HEK293 (cell line): ENCODE results near the gene PIK3R5.

ENCODE experiments used
- CTCF ChIA-PET: fragments of 350-600 bp; formaldehyde crosslinking; extraction: SDS; loops from one replicate; lab custom pipeline; 2021; ENCODE audit warnings: antibody characterized with exemption; lab: Yijun Ruan, JAX
- POLR2A ChIA-PET: fragments of 300-600 bp; formaldehyde crosslinking; extraction: SDS; loops from one replicate; lab custom pipeline; 2020; ENCODE audit warnings: antibody characterized with exemption, inconsistent platforms; lab: Yijun Ruan, JAX
- H3K27ac ChIP-seq: fragments of 200-500 bp; sonication (Bioruptor generic); 2 replicates; pipeline ENCODE4 v1.5.1; 2014; ENCODE audit warnings: low read depth, low read length, control low read depth, inconsistent platforms; ENCODE audit errors: extremely low read depth
- H3K36me3 ChIP-seq, 2 experiments: fragments of 200-500 bp in 1 of 2; sonication (Bioruptor generic) in 1 of 2; 1 replicate in 1 of 2; 2 replicates in 1 of 2; pipeline ENCODE4 v1.5.1; 2014 to 2017; ENCODE audit warnings: inconsistent platforms in 2 of 2, low read length in 2 of 2; ENCODE audit not compliant: control insufficient read depth in 2 of 2, insufficient read depth in 1 of 2
- H3K4me1 ChIP-seq: fragments of 200-500 bp; sonication (Bioruptor generic); 2 replicates; pipeline ENCODE4 v1.5.1; 2014; ENCODE audit warnings: mild to moderate bottlenecking, low read length, inconsistent platforms; ENCODE audit not compliant: control insufficient read depth, insufficient read depth
- H3K4me3 ChIP-seq: 2 replicates; pipeline ENCODE4 v1.5.1; 2011; ENCODE audit warnings: low read depth, mild to moderate bottlenecking, control low read depth, low read length, moderate library complexity
- H3K9me3 ChIP-seq: fragments of 200-500 bp; sonication (Bioruptor generic); 2 replicates; pipeline ENCODE4 v1.5.1; 2014; ENCODE audit warnings: low read depth, low read length, inconsistent platforms; ENCODE audit not compliant: control insufficient read depth, insufficient read depth
- GLIS2 ChIP-seq: fragments of 450-650 bp; formaldehyde crosslinking; IDR thresholded peaks from 2 replicates; pipeline ENCODE4 v1.5.1; 2016; ENCODE audit warnings: missing biosample characterization, missing genetic modification characterization
- KLF9 ChIP-seq: fragments of 450-650 bp; formaldehyde crosslinking; IDR thresholded peaks from 2 replicates; pipeline ENCODE4 v1.5.1; 2016; ENCODE audit warnings: missing biosample characterization, missing genetic modification characterization, low read depth
- PATZ1 ChIP-seq: fragments of 450-650 bp; formaldehyde crosslinking; IDR thresholded peaks from 2 replicates; pipeline ENCODE4 v1.5.1; 2016; ENCODE audit warnings: missing biosample characterization, missing genetic modification characterization
- REST ChIP-seq: fragments of 450-650 bp; formaldehyde crosslinking; IDR thresholded peaks from 2 replicates; pipeline ENCODE4 v1.5.1; 2016; ENCODE audit warnings: missing biosample characterization, missing genetic modification characterization
- SP2 ChIP-seq: fragments of 450-650 bp; formaldehyde crosslinking; IDR thresholded peaks from 2 replicates; pipeline ENCODE4 v1.5.1; 2016; ENCODE audit warnings: missing biosample characterization, missing genetic modification characterization
- SP3 ChIP-seq: fragments of 450-650 bp; formaldehyde crosslinking; IDR thresholded peaks from 2 replicates; pipeline ENCODE4 v1.5.1; 2016; ENCODE audit warnings: missing biosample characterization, missing genetic modification characterization
- ZBTB26 ChIP-seq: fragments of 450-650 bp; formaldehyde crosslinking; optimal IDR thresholded peaks from 2 replicates; pipeline ENCODE3; 2016; ENCODE audit warnings: missing biosample characterization, mild to moderate bottlenecking, missing genetic modification characterization
- ZBTB8A ChIP-seq: fragments of 450-650 bp; formaldehyde crosslinking; IDR thresholded peaks from 2 replicates; pipeline ENCODE4 v1.5.1; 2016; ENCODE audit warnings: missing biosample characterization, missing genetic modification characterization
- ZNF416 ChIP-seq: fragments of 450-650 bp; formaldehyde crosslinking; IDR thresholded peaks from 2 replicates; pipeline ENCODE4 v1.5.1; 2016; ENCODE audit warnings: missing biosample characterization, missing genetic modification characterization
- ZNF560 ChIP-seq: fragments of 450-650 bp; formaldehyde crosslinking; IDR thresholded peaks from 2 replicates; pipeline ENCODE4 v1.5.1; 2017; ENCODE audit warnings: missing biosample characterization, missing genetic modification characterization, borderline replicate concordance
- ZNF660 ChIP-seq: fragments of 450-650 bp; IDR thresholded peaks from 2 replicates; pipeline ENCODE4 v1.5.1; 2018; ENCODE audit warnings: missing biosample characterization, mild to moderate bottlenecking, missing genetic modification characterization
- ZNF692 ChIP-seq: fragments of 450-650 bp; formaldehyde crosslinking; IDR thresholded peaks from 2 replicates; pipeline ENCODE4 v1.5.1; 2016; ENCODE audit warnings: missing biosample characterization, missing genetic modification characterization
- ZNF777 ChIP-seq: fragments of 450-650 bp; formaldehyde crosslinking; IDR thresholded peaks from 2 replicates; pipeline ENCODE4 v1.5.1; 2017; ENCODE audit warnings: missing biosample characterization, missing genetic modification characterization, borderline replicate concordance

The PIK3R5 gene

GRCh38 chr17:8965394-8966168 lies at the start of gene PIK3R5:
Gene PIK3R5 (minus strand): TSS chr17:8965707. CDS start chr17:8911494, 54,213 bp downstream.
- Histone ChIP-seq H3K4me3 (peak within 1 kb of the TSS; percentile 34), H3K36me3 (no peaks in the 10 kb centered on the region)
- CTCF ChIA-PET = interaction anchor here (0.6 to 1.0 kb wide), 3 partner anchors 78 to 557 kb away, joined by 3 to 4 read pairs (median 4); no protein-coding TSS in a partner anchor

More at GRCh38 chr17:8965394-8966168, at the start of gene PIK3R5:
- no peak within 1 kb of the TSS for H3K27ac ChIP-seq
- POLR2A ChIA-PET = interaction anchor here (0.6 to 1.0 kb wide), 3 partner anchors 13 to 742 kb away, joined by 3 to 7 read pairs (median 6); no protein-coding TSS in a partner anchor
- TF ChIP-seq SP2 (tag by site-specific recombination) (peak; percentile 52), ZNF560 (tag by site-specific recombination) (0 out of 2 replicates have a peak, but pooled peaks have one; percentile 46), GLIS2 (tag by site-specific recombination) (peak; percentile 72; the same call in 1 of the 2 replicates), PATZ1 (tag by site-specific recombination) (0 out of 2 replicates have a peak, but pooled peaks have one; percentile 38), ZBTB26 (tag by site-specific recombination) (peak; percentile 31), ZNF660 (tag by site-specific recombination) (no peak), ZNF416 (tag by site-specific recombination) (no peak), KLF9 (peak; percentile 57; the same call in 1 of the 2 replicates), ZNF692 (tag by site-specific recombination) (no peak), REST (tag by site-specific recombination) (peak; percentile 57), SP3 (tag by site-specific recombination) (peak; percentile 68), ZNF777 (tag by site-specific recombination) (no peak; the same call in 1 of the 2 replicates), ZBTB8A (peak; percentile 55; the same call in 1 of the 2 replicates)
- H3K9me3 ChIP-seq = no peaks in the 10 kb centered on the region
- H3K4me1 ChIP-seq = no peaks in the 10 kb centered on the region; the same call in 1 of the 2 replicates
